Right ventricle myocardium superior (tissue), 1 donor: ENCODE measurements around the gene TP53. TPM values are rescaled to one million over a fixed set of nuclear protein-coding genes. Genes with fewer than 3 reads are reported as not detected.
"Not testable (repeated sequence)": the region's sequence is repeated elsewhere in the genome, so short reads cannot be mapped to it uniquely, and the experiment has no call there.

Experiments used
- ATAC-seq: fragments of 200-7000 bp; cut with Tn5 transposase; one replicate; pipeline ENCODE4 v1.9.1; 2020; ENCODE audit warnings: mild to moderate bottlenecking; ENCODE audit not compliant: poor library complexity
- DNase-seq: peaks from one replicate; pipeline ENCODE4 v3.0.0-alpha.2; 2020
- intact Hi-C: fragments of 100-400 bp; cut with DNase I; formaldehyde crosslinking; loops from one replicate; pipeline ENCODE4 v1.11.2; 2022
- total RNA-seq: library from RNA; stranded (reverse); fragmentation: NEBNext Ultra II Directional; extraction: Animal tissue kit (Norgen Biotek cat#: 25700); gene quantifications from one replicate; pipeline ENCODE4 v1.2.1, GENCODE V29; 2021
- donor health status: DM: no; HTN: yes; CAD: no; lungs with severe emphysema.

TP53 gene
- total RNA-seq, 1 donor from 2014 or later = 11.5 TPM

GRCh38 chr17:7646457-7646856 lies 40.8 kb downstream of the TP53 start:
- intact Hi-C loops = no loop called here
- DNase-seq (no peak), ATAC-seq (no peak)

GRCh38 chr17:7644775-7645174 lies 42.5 kb downstream of the TP53 start:
- no peak for DNase-seq
- intact Hi-C loops = no loop called here
- ATAC-seq = no peak

- intact Hi-C loops, ATAC-seq, DNase-seq: not testable (repeated sequence)
These were observed 45.7 kb downstream of the TP53 start for GRCh38 chr17:7641635-7642034.

- ATAC-seq = no peak
- DNase-seq = no peak
- intact Hi-C loops = no loop called here
These were observed 46.5 kb downstream of the TP53 start for GRCh38 chr17:7640783-7641182.

- intact Hi-C loops = no loop called here
These were observed 51.1 kb downstream of the TP53 start for GRCh38 chr17:7636163-7636562.

GRCh38 chr17:7634384-7634783 lies 52.9 kb downstream of the TP53 start:
- ATAC-seq (no peak), DNase-seq (peak; percentile 60)
- intact Hi-C loops = no loop called here

More at GRCh38 chr17:7636163-7636562, 51.1 kb downstream of the TP53 start:
- DNase-seq = no peak
- ATAC-seq = no peak

GRCh38 chr17:7633093-7633492 lies 54.2 kb downstream of the TP53 start:
- ATAC-seq (no peak), DNase-seq (no peak)
- intact Hi-C loops = loop anchor here (2.0 kb wide), 1 partner anchor 56 kb away; the partner anchor contains the start of gene WRAP53

GRCh38 chr17:7632492-7632894 lies 54.8 kb downstream of the TP53 start:
- intact Hi-C loops = loop anchor here (2.0 kb wide), 1 partner anchor 56 kb away; the partner anchor contains the start of gene WRAP53
- ATAC-seq (no peak), DNase-seq (no peak)

GRCh38 chr17:7631398-7632380 lies 55.6 kb downstream of the TP53 start:
- no peak for ATAC-seq
- intact Hi-C loops = loop anchor here (2.0 kb wide), 1 partner anchor 57 kb away; the partner anchor contains the start of gene WRAP53
- peak; percentile 50 for DNase-seq

- DNase-seq = no peak
- no peak for ATAC-seq
- intact Hi-C loops = no loop called here
These were observed 57.2 kb downstream of the TP53 start, which contains the start of gene SHBG for GRCh38 chr17:7629939-7630571. Gene SHBG, plus strand, starts transcription at chr17:7630135. Its CDS starts 38 bp downstream, at chr17:7630173.

GRCh38 chr17:7627250-7628121 lies 59.8 kb downstream of the TP53 start, which contains the start of gene SAT2:
Gene SAT2, minus strand, starts transcription at chr17:7627821. Its CDS starts 186 bp downstream, at chr17:7627635.
- intact Hi-C loops = no loop called here
- ATAC-seq = peak; percentile 99
- DNase-seq = peak; percentile 96

- ATAC-seq (peak; percentile 2), DNase-seq (no peak)
- intact Hi-C loops = no loop called here
These were observed 60.4 kb downstream of the TP53 start for GRCh38 chr17:7626956-7627249.

- DNase-seq (peak; percentile 55), ATAC-seq (no peak)
- intact Hi-C loops = no loop called here
These were observed 61.0 kb downstream of the TP53 start for GRCh38 chr17:7626307-7626706.

GRCh38 chr17:7625749-7626148 lies 61.5 kb downstream of the TP53 start:
- DNase-seq, intact Hi-C loops, ATAC-seq: not testable (repeated sequence)

GRCh38 chr17:7623661-7624060 lies 63.6 kb downstream of the TP53 start:
- DNase-seq (no peak), ATAC-seq (no peak)
- intact Hi-C loops = no loop called here

GRCh38 chr17:7620835-7621234 lies 66.5 kb downstream of the TP53 start:
- intact Hi-C loops = no loop called here
- ATAC-seq = no peak
- no peak for DNase-seq

GRCh38 chr17:7618608-7619007 lies 68.7 kb downstream of the TP53 start:
- ATAC-seq = no peak
- intact Hi-C loops = no loop called here
- DNase-seq = no peak
